ENCODE measurements around the gene KIF21A.

Gene KIF21A

DNA sequence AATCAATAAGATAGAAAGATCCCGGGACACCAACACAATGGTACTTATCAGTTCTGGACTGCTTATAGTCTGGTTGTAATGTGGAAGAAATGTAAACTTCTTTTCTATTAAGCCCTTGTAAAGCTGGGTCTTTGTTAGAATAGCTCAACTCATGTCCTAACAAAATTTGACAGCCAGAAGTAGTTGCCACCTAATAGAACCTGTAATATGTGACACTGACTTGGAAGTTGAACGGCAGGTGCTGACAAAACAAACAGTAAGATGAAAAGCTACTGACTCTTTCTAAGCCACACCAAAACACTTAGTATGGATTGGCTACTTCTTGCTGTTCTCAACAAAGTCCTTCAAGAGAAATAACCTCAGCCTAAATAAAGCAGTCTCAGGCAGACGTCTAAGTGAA lies 56.6 kb downstream of the KIF21A start:
- no peak for DNase-seq (ENCODE audit: low read depth)

DNA sequence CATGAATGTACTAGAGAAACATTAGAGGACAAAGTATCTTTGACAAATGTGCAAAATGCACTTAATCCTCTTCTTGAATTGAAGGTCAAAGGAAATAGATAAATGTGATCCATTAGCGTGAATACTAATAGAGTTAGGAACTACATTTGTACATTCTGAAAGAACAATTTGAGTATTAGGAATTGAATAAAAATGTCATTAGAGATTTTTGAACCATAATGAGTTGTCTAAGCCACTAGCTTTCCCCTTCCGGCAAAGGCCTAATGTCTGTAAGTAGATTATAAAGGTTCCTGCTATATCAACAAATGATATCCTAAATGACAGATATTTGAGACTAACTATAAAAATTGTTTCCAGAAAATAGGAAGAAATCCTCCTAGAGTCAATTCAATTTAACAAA lies 59.8 kb downstream of the KIF21A start:
- no peak for DNase-seq (ENCODE audit: low read depth)

DNA sequence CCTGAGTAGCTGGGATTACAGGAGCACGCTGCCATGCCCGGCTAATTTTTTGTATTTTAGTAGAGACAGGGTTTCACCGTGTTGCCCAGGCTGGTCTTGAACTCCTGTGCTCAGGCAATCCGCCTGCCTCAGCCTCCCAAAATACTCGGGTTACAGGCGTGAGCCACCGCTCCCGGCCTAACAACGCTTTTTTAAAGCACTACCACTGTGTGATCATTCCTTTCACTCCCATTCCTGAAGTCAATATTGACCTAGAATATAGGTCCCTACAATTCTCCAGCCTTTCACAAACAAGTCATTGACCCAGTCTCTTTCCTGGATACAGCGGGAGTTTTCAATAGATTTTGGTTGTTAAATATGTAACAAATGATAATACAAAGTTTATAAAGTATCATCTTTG lies 62.8 kb downstream of the KIF21A start:
- no peak for DNase-seq (ENCODE audit: low read depth)

DNA sequence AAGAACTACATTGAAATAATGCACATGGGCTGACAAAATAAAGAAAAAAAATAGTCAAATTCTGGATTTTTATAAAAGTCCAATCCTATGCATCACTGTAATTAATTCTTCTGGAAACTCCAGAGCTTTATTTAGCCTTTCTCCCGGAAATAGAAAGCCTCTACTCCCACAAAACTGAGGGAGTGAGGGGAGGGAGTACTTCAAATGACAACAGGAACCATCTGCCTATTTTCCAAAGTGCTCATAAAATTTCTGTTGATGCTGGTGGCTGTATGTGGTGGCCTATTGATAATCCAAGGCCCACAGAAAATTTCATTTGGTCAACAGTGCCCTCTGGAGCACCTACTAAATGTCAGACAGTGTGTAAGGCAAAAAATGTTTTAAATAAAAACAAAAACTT lies 64.6 kb downstream of the KIF21A start:
- no peak for DNase-seq (ENCODE audit: low read depth)

DNA sequence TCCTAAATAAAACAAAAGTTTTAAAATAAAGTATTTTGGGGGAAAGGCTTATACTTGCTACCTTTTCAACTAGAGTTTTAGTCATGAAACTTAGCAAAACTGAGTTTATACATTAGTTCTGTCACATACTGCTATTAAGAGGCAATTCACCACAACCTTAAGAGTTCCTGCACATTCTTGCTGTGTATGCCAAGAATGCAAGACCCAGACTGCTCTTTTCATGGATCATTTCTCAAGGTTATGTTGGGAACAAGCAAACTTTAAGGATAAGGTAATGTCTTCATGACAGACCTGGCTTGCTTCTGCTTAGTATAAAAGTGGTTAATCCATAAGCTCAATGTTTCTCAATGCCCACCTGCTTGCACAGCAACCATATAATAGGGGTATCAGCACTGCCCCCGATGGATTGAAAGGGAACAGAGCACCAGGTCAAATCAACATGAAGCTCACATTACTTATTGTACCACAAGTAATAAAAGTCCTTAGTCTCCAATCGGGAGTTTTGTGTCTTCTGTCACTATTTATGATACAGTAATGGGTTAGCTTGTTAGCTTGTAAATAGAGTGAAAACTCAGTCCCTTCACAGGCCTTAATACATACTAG lies 67.6 kb downstream of the KIF21A start:
- no peak for DNase-seq (ENCODE audit: low read depth)

DNA sequence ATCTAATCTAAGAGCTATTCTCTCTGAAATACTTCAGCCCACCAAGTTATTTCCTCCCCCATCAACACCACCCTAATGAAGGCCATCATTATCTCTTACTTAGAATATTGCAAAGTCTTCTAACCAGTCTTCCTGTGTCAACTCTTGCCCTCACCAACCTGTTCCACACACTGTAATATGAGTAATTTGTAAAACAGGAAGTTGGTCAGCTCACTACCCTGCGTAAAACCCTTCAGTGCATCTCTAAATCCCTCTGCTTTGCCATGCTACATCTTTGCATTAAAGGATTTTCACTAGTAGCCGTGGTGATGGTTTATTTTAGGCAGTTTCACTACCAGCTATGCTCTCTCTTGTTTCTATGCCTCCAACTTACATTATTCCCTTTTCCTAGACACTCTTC lies 70.0 kb downstream of the KIF21A start:
- DNase-seq (ENCODE audit: low read depth), result no peak

DNA sequence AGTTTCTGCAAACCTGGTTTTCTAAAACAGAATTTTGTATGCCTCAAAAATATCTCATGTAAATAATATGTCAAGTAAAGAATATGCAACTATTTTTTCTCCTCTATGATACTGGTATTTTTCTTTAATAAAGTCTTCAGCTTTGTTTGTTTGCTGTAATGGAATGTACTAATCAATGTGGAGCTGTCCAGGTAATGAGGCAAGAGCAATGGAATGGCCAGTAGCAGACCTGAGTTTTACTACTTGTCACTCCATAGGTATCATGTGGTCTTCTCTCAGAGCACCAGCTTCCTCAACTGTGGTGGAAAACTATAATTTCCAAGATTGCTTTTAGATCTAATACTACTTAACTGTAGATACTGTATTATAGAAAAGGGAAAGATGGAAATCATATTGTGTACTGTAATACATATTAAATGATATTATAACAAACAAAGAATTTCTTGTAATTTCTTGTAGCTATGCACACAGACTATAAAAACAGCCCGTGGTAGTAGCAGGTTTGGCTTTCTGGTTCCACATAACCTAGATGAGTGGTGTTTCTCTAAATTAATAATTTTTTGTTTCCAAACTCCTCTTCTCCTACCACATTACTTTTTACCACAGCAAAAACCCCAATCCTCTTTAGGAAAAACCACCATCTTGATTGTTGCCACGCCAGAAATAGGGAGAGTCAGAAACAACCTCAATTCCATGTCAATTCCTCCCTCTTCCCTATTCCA lies 70.6 kb downstream of the KIF21A start:
- DNase-seq (ENCODE audit: low read depth), result no peak

DNA sequence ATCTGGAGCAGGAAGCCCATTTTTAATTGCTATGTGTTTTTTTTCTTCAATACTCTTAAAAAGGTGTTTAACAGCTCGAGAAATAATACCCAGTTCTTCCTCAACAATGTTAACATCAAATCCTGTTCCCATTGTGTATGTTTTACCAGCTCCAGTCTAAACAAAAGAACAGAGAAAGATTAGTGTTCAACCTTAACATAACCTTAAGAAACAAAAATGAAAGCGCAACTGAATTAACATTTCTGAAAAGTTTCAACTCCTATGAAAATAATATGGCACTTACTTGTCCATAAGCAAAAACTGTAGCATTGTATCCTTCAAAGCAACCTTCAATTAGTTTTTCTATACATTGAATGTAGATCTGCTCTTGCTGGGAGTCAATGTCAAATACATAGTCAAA lies 73.2 kb downstream of the KIF21A start:
- no peak for DNase-seq (ENCODE audit: low read depth)

DNA sequence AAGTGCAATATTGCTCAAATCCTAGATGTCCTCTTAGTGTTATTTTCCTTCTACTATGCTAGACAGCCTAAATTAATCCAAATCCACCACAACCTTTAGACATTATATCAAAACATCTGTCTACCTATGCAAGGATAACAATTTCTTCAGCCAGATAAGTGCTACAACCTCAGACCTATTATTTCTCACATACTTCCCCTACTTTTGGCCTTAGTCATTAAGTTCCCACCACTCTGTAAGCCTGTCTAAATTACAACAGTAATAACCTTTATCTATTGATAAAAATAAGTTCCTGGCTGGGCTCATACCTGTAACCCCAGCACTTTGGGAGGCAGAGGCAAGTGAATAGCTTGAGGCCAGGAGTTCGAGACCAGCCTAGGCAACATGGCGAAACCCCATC lies 74.0 kb downstream of the KIF21A start:
- DNase-seq (ENCODE audit: low read depth), result no peak

DNA sequence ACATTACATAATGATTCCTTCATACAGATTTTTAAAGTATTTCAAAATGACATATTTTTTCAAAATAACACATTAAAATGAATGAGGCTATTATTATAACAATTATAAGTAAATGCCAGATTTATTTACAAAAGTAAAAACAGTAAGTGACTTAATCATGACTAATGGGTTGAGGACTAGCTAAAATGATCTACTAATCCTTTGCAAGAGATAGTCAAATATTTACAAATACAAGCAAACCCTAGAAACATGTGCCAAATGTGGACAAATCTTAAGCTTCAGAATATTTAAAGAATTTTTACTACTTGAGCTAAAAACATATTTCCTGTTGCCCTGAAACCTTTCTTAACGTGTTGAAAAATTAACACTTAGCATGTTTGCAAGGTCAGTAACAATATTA lies 74.8 kb downstream of the KIF21A start:
- DNase-seq (ENCODE audit: low read depth), result no peak

DNA sequence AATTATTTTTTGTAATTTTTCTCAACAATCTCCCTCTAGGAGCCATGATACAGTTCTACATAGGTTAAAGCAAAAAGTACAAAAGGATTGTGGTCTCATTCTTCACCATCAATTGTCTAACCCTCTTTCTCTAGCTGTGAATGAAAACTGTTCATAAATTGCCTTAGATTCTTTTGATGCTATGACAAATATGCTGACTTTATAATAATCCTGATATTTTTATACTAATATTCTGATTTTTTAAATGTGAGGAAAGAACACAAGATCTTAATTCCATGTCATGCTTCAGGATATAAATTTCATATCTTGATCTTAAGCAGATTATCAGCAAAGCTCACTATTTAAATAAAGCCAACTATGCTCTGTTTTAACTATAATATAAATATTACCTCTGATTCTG lies 75.4 kb downstream of the KIF21A start:
- no peak for DNase-seq (ENCODE audit: low read depth)

DNA sequence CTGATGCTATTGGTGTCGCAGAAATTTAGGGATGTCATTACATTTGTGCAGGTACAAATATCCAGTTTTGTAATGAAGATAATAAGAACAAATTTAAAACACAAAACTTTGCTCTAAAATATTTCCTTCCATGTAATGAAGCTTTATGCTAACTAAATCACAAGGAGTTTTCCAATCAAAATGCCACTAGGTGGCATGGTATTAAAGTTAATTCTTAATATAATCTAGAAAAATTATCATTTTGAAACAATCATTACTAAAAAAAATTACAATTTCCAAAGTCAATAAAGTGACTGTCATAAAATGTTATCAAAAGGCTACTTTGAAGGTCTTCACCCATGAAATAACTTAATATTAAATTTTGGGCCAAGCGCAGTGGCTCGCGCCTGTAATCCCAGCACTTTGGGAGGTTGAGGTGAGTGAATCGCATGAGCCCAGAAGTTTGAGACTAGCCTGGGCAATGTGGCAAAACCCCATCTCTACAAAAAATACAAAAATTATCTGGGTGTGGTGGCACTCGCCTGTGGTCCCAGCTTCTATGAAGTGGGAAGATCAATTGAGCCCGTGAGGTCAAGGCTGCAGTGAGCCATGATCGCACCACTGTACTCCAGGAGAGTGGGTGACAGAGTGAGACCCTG lies 77.4 kb downstream of the KIF21A start:
- no peak for DNase-seq (ENCODE audit: low read depth)

DNA sequence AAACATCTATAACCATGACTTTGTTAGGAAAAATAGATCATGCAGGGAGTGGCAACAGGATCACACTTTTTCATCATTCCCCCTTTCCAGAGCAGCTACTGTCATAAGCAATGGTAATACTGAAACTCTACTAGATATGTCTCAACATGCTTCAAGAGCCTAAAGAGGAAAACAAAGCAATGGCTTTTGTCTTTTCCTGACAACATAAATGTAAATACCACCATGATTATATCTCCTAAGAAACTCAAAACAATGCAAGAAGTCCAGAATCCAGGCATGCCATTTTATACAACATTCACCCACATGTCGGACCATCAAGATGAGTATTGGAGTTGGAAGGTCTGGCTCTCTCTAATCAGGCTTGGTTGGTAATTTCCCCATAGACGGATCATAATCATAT lies 78.7 kb downstream of the KIF21A start:
- no peak for DNase-seq (ENCODE audit: low read depth)

DNA sequence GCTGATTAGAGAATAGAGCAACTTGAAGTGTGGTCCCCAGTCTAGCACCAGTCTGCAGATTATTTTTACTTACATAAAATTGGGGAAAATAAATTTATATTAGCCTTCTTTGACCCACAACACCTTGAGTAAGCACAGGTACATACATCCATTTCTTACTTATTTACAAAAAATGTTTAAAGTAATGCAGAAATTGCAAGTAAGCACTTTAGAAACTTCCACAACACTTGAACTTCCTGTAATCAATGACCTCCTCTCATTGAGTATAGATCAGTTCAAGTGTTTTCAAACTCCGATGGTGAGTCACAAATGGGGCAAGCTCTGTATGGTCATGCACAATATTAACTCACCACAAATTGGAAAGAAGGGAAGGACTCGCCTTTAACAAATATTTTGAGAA lies 83.3 kb downstream of the KIF21A start:
- DNase-seq (ENCODE audit: low read depth), result no peak

DNA sequence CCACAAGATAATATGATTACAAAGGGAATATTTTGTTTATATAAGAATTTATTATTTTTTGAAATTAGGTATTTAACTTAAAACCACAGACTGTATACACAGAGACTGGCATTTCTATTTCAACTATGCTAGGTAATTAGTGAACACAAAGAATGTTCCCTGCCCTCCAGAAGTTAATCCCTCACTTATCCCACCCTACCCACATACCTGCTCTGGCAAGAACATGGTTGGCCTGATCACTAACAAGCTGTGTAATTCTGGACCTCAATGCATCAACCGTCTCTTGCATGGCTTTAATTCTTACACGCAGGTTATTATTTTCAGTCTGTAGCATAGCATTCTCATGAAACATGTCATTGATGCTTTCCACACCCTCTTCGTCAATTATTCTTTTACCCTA lies 85.9 kb downstream of the KIF21A start:
- DNase-seq (ENCODE audit: low read depth), result no peak

DNA sequence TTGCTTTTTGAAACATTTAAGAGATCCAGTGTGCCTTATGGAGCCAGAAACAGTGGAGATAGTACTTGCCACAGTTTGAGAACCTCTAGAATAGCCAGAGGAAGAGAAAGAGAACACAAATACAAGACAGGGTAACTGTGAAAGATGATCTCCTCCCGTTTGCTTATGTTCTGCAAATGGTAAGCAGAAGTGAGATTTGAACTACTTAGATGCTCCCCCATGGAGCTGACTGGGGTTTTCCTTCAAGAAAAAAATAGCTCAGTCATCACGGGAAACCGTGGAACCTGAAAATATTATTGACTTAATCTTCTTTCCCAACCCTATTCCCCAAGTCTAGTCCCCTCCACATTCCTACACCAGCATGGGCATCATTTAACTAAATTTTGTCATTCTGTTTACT lies 87.1 kb downstream of the KIF21A start:
- no peak for DNase-seq (ENCODE audit: low read depth)

DNA sequence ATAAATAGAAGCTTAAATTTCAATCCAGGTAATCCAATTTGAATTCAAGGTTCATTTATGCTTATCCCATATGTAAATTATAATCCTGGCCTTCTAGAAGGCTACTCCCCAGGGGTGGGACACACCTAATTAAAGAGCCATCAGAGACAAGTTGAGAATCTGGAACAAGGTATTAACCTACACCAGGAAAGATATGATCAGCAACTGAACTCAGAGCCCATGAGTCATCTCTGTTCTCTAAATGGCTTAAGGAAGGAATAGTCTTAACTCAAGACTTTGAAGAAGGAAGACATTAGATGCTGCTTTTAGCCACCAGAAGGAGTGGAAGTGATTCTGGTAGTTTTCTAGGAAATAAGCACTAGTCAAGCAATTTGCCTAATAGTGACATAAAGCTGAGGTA lies 88.0 kb downstream of the KIF21A start:
- no peak for DNase-seq (ENCODE audit: low read depth)

DNA sequence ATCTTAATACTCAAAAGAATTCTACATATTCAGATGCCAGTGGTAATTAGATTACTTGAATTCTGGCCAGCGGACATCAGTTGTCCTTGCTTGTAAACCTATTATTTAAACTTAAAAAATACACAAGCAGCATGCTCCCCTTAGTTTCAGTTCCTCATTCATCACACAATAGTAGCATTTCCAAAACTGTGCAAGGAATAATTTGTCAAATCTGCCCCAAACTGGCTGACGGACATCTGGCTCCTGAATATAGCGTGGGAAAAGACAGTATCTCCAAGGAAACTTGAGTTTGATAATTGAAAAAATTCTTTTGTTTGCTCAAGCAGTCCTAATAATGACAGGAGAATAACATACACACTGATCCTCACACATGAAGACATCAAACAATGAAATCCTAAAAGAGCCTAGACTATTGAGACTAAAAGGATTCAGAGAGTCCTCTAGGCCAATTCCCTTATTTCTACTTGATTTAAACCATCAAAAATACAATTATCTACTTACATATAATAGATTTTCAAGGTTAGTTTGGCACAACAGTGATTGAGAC lies 90.4 kb downstream of the KIF21A start:
- DNase-seq (ENCODE audit: low read depth), result no peak

DNA sequence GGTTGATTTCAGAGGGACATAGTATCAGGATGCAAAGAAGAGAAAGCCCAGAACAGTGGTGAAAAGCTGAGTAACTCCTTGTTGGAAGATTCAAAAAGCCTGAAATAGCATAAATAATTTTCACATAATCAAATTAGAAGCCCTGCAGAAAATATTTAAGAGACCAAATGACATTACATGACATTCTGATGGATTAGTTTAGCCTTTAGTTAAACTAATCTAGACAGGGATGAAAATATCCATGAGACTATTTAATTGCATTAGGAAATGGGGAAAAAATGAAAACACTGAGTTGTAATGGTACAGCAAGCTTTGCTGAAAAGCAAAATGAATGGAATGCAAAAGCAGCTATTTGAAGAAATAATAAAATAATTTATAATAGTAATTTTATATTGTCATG lies 91.8 kb downstream of the KIF21A start:
- DNase-seq (ENCODE audit: low read depth), result no peak

DNA sequence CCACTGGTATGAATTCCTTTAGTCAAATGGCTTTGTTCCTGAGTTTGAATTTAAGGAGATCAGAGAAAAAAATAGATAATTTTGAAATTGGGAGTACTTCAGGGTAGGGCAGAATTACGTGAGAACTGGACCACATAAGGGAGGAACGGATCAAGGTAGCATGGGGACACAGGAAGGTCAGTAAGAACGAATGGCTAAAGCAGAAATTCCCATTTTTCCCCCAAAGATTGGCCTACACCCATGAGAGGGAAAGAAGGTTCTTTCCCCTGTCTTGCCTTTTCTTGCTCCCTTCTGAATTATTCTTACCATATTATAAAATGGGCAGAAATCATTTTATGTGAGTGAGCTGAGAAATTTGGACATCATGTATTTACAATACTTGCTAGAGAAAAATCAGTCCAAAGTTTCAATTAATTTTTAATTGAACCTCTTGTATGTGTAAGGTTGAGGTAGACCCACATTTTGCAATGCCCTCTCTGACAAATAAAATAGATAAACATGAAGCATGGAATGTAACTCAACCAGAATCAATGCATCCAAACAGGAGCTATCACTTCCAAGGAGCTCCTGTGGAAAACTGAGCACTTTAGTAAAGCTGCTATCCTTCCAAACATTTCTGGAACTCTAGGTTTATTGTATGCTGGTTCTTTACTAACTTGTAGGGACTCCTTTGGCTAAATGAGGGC lies 93.8 kb downstream of the KIF21A start:
- no peak for DNase-seq (ENCODE audit: low read depth)

DNA sequence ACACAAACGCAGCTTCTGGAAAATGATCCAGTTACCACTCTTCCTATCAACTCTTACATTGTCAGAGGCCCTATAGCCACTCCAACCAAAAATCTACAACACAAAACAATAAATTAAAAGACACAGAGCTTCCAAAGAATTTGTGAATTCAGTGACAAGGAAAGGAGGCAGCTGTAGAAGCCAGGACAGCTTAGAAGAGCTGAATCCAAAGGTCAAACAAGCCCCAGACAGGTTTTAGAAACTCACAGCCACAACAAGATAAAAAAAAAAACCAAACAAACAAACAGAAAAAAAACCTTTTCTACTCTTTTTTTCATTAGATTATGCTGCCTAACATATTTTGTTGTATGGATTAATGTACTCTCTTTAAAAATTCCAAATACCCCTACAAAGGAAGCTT lies 94.4 kb downstream of the KIF21A start:
- no peak for DNase-seq (ENCODE audit: low read depth)

DNA sequence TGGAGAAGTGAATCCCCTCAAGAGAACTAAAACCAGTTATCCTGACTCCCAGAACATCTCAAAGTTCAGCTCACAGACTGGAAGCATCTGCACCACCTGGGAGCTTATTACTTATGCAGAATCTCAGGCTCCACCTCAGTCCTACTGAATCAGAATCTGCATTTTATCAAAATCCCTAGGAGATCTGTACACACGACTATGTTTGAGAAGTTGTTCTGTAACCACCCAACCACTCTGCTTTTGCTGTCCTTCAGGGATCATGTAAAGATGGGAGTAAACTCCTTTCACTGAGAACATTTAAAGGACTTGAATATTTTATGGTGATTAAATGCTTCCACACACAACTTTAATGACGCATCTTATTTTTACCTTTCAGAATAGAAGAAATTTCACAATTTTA lies 98.0 kb downstream of the KIF21A start:
- no peak for DNase-seq (ENCODE audit: low read depth)

DNA sequence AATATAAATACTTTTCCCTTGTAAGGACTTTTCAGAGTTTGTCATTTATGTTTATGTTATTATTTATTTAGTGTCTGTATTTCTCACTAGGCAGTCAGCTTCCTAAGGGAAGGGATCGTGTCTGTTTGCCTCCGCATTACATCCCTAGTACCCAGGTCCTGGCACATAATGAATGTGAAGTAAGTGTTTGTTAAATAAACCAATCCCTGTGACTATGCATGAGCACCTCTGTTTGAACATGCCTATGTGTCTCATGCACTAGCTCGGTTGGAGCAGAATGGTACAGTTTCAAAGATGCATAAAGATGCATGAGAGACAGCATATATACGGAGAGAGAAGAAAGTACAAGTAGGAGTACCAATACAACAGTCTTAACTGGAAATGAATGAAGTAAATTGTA lies 99.3 kb downstream of the KIF21A start:
- no peak for DNase-seq (ENCODE audit: low read depth)
